ENCODE data around the gene PSMB8.

PSMB8 gene

GRCh38 chr6:32838114-32838958 is 5.5 kb downstream of the PSMB8 start, which contains the start of gene TAP2:
TAP2 (minus strand) TSS chr6:32838739; CDS start chr6:32838233, 506 bp downstream.
- TF ChIP-seq CTCF (IDR thresholded peaks at IDR 0.05): peak; percentile 91

- no peak for TF ChIP-seq CTCF (IDR thresholded peaks at IDR 0.05)
These were observed 6.2 kb downstream of the PSMB8 start for GRCh38 chr6:32837651-32838113.

- TF ChIP-seq CTCF (IDR thresholded peaks at IDR 0.05): no peak
These were observed 7.0 kb downstream of the PSMB8 start for GRCh38 chr6:32836873-32837272.

GRCh38 chr6:32835167-32835893 is 8.5 kb downstream of the PSMB8 start:
- TF ChIP-seq CTCF (IDR thresholded peaks at IDR 0.05): no peak

GRCh38 chr6:32833664-32834063 is 10.2 kb downstream of the PSMB8 start:
- TF ChIP-seq CTCF (IDR thresholded peaks at IDR 0.05): no peak

- TF ChIP-seq CTCF (IDR thresholded peaks at IDR 0.05): no peak
These were observed 11.3 kb downstream of the PSMB8 start for GRCh38 chr6:32832535-32832934.

- TF ChIP-seq CTCF (IDR thresholded peaks at IDR 0.05): no peak
These were observed 12.9 kb downstream of the PSMB8 start for GRCh38 chr6:32830936-32831335.
